ENCODE data around the gene ADAMTSL1.

The ADAMTSL1 gene

DNA sequence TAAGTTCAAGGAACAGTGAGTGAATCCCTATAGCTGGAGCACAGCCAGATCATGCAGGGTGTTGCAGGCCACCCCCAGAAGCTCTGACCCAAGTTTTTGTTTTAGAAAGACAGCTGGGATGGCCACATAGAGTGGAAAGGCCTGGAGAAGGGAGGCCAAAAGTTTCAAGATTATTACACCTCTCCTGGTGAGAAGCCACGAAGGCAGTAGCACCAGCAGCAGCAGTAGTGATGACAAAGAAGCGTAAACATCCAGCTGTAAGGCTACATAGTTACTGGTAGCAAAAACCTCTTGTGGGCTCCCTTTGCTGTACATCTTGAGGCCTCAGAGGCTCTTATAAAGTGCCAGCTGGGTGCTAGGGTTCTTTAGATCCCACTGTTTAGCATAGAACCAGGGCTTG lies 11.8 kb downstream of the ADAMTSL1 start:
- H3K27ac ChIP-seq (replicated peaks) = no peak overlapping the region
- H3K4me3 ChIP-seq (replicated peaks; ENCODE audit: insufficient read depth, low read length) = no peak overlapping the region
- H3K27me3 ChIP-seq (ENCODE audit: insufficient read depth, poor library complexity, severe bottlenecking) = no peaks in the 10 kb centered on the region
- TF ChIP-seq, protein P1, sequence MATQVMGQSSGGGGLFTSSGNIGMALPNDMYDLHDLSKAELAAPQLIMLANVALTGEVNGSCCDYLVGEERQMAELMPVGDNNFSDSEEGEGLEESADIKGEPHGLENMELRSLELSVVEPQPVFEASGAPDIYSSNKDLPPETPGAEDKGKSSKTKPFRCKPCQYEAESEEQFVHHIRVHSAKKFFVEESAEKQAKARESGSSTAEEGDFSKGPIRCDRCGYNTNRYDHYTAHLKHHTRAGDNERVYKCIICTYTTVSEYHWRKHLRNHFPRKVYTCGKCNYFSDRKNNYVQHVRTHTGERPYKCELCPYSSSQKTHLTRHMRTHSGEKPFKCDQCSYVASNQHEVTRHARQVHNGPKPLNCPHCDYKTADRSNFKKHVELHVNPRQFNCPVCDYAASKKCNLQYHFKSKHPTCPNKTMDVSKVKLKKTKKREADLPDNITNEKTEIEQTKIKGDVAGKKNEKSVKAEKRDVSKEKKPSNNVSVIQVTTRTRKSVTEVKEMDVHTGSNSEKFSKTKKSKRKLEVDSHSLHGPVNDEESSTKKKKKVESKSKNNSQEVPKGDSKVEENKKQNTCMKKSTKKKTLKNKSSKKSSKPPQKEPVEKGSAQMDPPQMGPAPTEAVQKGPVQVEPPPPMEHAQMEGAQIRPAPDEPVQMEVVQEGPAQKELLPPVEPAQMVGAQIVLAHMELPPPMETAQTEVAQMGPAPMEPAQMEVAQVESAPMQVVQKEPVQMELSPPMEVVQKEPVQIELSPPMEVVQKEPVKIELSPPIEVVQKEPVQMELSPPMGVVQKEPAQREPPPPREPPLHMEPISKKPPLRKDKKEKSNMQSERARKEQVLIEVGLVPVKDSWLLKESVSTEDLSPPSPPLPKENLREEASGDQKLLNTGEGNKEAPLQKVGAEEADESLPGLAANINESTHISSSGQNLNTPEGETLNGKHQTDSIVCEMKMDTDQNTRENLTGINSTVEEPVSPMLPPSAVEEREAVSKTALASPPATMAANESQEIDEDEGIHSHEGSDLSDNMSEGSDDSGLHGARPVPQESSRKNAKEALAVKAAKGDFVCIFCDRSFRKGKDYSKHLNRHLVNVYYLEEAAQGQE (IDR thresholded peaks at IDR 0.05; ENCODE audit: insufficient replicate concordance, low read depth) = no peak
- no peak for TF ChIP-seq POLR2AphosphoS5 (IDR thresholded peaks at IDR 0.05; ENCODE audit: low read depth)
- TF ChIP-seq GABPA (IDR thresholded peaks at IDR 0.05; ENCODE audit: low read depth) = no peak
- TF ChIP-seq, protein P2, sequence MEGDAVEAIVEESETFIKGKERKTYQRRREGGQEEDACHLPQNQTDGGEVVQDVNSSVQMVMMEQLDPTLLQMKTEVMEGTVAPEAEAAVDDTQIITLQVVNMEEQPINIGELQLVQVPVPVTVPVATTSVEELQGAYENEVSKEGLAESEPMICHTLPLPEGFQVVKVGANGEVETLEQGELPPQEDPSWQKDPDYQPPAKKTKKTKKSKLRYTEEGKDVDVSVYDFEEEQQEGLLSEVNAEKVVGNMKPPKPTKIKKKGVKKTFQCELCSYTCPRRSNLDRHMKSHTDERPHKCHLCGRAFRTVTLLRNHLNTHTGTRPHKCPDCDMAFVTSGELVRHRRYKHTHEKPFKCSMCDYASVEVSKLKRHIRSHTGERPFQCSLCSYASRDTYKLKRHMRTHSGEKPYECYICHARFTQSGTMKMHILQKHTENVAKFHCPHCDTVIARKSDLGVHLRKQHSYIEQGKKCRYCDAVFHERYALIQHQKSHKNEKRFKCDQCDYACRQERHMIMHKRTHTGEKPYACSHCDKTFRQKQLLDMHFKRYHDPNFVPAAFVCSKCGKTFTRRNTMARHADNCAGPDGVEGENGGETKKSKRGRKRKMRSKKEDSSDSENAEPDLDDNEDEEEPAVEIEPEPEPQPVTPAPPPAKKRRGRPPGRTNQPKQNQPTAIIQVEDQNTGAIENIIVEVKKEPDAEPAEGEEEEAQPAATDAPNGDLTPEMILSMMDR (IDR thresholded peaks at IDR 0.05; ENCODE audit: insufficient read depth, low read length) = no peak
- no peak for TF ChIP-seq SPI1 (IDR thresholded peaks at IDR 0.05; ENCODE audit: borderline replicate concordance, low read depth)
- no peak for DNase-seq (ENCODE audit: low read depth in 1 of 2, low spot score in 1 of 2)

DNA sequence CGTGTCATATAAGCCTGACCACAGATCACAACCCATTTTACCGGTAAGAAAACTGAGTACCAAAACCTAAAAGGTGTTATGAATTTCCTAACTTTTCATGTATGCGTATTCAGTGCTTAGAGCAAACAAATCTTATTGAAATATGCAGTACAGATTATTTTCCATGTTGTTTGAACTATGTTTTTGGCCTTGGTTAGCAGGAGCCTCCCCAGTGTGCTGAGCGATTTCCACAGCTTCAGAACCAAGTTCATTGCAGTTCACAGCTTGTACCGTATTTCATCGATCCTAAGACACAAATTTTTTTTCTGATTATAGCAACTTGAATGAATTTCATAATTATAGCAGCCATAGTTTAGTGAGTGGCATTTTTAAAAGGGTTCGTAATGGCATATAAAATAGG lies 13.7 kb downstream of the ADAMTSL1 start:
- H3K27me3 ChIP-seq (ENCODE audit: insufficient read depth, poor library complexity, severe bottlenecking) = no peaks in the 10 kb centered on the region
- H3K27ac ChIP-seq (replicated peaks) = no peak overlapping the region
- no peak for DNase-seq (ENCODE audit: low read depth in 1 of 2, low spot score in 1 of 2)
- H3K4me3 ChIP-seq (replicated peaks; ENCODE audit: insufficient read depth, low read length) = no peak overlapping the region
- TF ChIP-seq, protein P2 (IDR thresholded peaks at IDR 0.05; ENCODE audit: insufficient read depth, low read length) = no peak
- TF ChIP-seq, protein P1 (IDR thresholded peaks at IDR 0.05; ENCODE audit: insufficient replicate concordance, low read depth) = no peak
- no peak for TF ChIP-seq POLR2AphosphoS5 (IDR thresholded peaks at IDR 0.05; ENCODE audit: low read depth)
- no peak for TF ChIP-seq SPI1 (IDR thresholded peaks at IDR 0.05; ENCODE audit: borderline replicate concordance, low read depth)
- TF ChIP-seq GABPA (IDR thresholded peaks at IDR 0.05; ENCODE audit: low read depth) = no peak

DNA sequence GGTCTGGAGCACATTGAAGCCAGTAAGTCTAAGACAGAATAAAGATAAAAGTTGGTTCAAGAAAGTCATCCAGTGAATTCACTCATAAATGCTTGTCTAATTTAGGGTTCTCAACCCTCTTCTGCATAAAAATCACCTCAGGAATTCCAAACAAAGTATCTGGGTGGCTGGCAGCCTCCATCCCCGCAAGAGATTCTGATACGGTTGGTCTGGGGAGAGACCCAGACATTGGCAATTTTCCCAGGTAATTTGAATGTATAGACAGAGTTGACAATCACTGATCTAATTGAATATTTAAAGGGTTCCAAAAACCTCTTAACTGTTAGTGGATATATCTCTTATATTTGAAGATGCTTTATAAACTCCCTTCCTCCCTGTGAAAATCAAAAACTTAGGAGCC lies 14.9 kb downstream of the ADAMTSL1 start:
- no peak for DNase-seq (ENCODE audit: low read depth in 1 of 2, low spot score in 1 of 2)

More for the DNA sequence above, 14.9 kb downstream of the ADAMTSL1 start:
- no peak overlapping the region for H3K4me3 ChIP-seq (replicated peaks; ENCODE audit: insufficient read depth, low read length)
- TF ChIP-seq, protein P2 (IDR thresholded peaks at IDR 0.05; ENCODE audit: insufficient read depth, low read length) = no peak
- TF ChIP-seq SPI1 (IDR thresholded peaks at IDR 0.05; ENCODE audit: borderline replicate concordance, low read depth) (no peak), POLR2AphosphoS5 (IDR thresholded peaks at IDR 0.05; ENCODE audit: low read depth) (no peak), GABPA (IDR thresholded peaks at IDR 0.05; ENCODE audit: low read depth) (no peak)
- TF ChIP-seq, protein P1 (IDR thresholded peaks at IDR 0.05; ENCODE audit: insufficient replicate concordance, low read depth) = no peak
- no peak overlapping the region for H3K27ac ChIP-seq (replicated peaks)
- H3K27me3 ChIP-seq (ENCODE audit: insufficient read depth, poor library complexity, severe bottlenecking) = no peaks in the 10 kb centered on the region

Data from HL-60 (cell line).